Cardiac fibroblast (primary cell): ENCODE results near the gene GPAT3.
"Not testable (repeated sequence)": the region's sequence is repeated elsewhere in the genome, so short reads cannot be mapped to it uniquely, and the experiment has no call there.

Experiments used
- DNase-seq, 2 donors: peaks; one replicate each; pipeline versions ENCODE4 v3.0.0 to v3.0.0-alpha.2; 2010; ENCODE audit warnings: low read depth in 2 of 2
- H3K4me3 ChIP-seq, 2 donors: replicated peaks in 1 of 2; 1 replicate in 1 of 2; 2 replicates in 1 of 2; pipeline ENCODE4 v1.5.1; 2011; ENCODE audit warnings: low read depth in 2 of 2, low read length in 2 of 2, mild to moderate bottlenecking in 2 of 2, moderate library complexity in 1 of 2
- CTCF ChIP-seq: IDR thresholded peaks from one replicate; pipeline ENCODE4 v1.5.1; 2011; ENCODE audit warnings: low read depth, mild to moderate bottlenecking, low read length, inconsistent platforms

The GPAT3 gene

GRCh38 chr4:83535520-83536361 is at the start of gene GPAT3:
Gene GPAT3, plus strand, starts transcription at chr4:83536108. Its CDS starts 515 bp downstream, at chr4:83536623.
- peak; percentile 63 to 76 for DNase-seq
- peak within 1 kb of the TSS; percentile 68 to 84 for H3K4me3 ChIP-seq
- TF ChIP-seq CTCF, result no peak

- H3K4me3 ChIP-seq, result no peak overlapping the region
- no peak for TF ChIP-seq CTCF
- DNase-seq, result no peak
Observed at GRCh38 chr4:83486457-83487129, 49.3 kb upstream of the GPAT3 start.

- H3K4me3 ChIP-seq, result no peak overlapping the region
- DNase-seq, result no peak
- peak; percentile 9 for TF ChIP-seq CTCF
Observed at GRCh38 chr4:83489711-83490326, 46.1 kb upstream of the GPAT3 start.

- DNase-seq, result peak; percentile 42 to 52
- no peak overlapping the region for H3K4me3 ChIP-seq
- peak; percentile 86 for TF ChIP-seq CTCF
Observed at GRCh38 chr4:83490876-83491450, 44.9 kb upstream of the GPAT3 start.

- H3K4me3 ChIP-seq, result not testable (repeated sequence)
Observed at GRCh38 chr4:83496085-83496917, 39.6 kb upstream of the GPAT3 start.

GRCh38 chr4:83498187-83498586 is 37.7 kb upstream of the GPAT3 start:
- TF ChIP-seq CTCF, result no peak
- DNase-seq, result no peak
- no peak overlapping the region for H3K4me3 ChIP-seq

More at GRCh38 chr4:83496085-83496917, 39.6 kb upstream of the GPAT3 start:
- peak in 1 of 2 donors; percentile 16 for DNase-seq

- not testable (repeated sequence) for DNase-seq, H3K4me3 ChIP-seq
Observed at GRCh38 chr4:83501671-83502070, 34.2 kb upstream of the GPAT3 start.
